PFSK-1 (cell line): ENCODE results near the gene FGF1.

ENCODE experiments used
- FOXP2 ChIP-seq: optimal IDR thresholded peaks from 2 replicates; pipeline ENCODE3; 2011; ENCODE audit warnings: borderline replicate concordance, control low read depth, inconsistent platforms; ENCODE audit not compliant: insufficient read depth; ENCODE audit errors: extremely low read length, extremely low read depth
- POLR2AphosphoS5 ChIP-seq: IDR thresholded peaks from 2 replicates; pipeline ENCODE4 v1.6.1; 2012; ENCODE audit warnings: low read depth, mild to moderate bottlenecking, control low read depth, low read length, moderate library complexity
- REST ChIP-seq, 2 experiments: IDR thresholded peaks; 2 replicates each; pipeline versions ENCODE4 v1.6.1 to v1.8.0; 2011 to 2012; ENCODE audit warnings: low read depth in 2 of 2, low read length in 2 of 2, control low read depth in 1 of 2, inconsistent platforms in 1 of 2, mild to moderate bottlenecking in 1 of 2, moderate library complexity in 1 of 2; ENCODE audit not compliant: insufficient read depth in 1 of 2
- SIN3A ChIP-seq: IDR thresholded peaks from 2 replicates; pipeline ENCODE4 v1.6.1; 2012; ENCODE audit warnings: mild to moderate bottlenecking, low read length, moderate library complexity, borderline replicate concordance; ENCODE audit not compliant: insufficient read depth
- TAF1 ChIP-seq: IDR thresholded peaks from 2 replicates; pipeline ENCODE4 v1.6.1; 2012; ENCODE audit warnings: low read length, control low read depth, borderline replicate concordance; ENCODE audit not compliant: insufficient read depth

The FGF1 gene

GRCh38 chr5:142636698-142637324 is 49.1 kb downstream of the FGF1 start:
- TF ChIP-seq FOXP2 (no peak), SIN3A (no peak), REST (IDR thresholded peaks at IDR 0.05; ENCODE audit: insufficient read depth in 1 of 2, low read depth in 2 of 2, low read length in 2 of 2) (no peak), TAF1 (no peak), POLR2AphosphoS5 (no peak)

GRCh38 chr5:142636093-142636492 is 49.8 kb downstream of the FGF1 start:
- TF ChIP-seq REST (IDR thresholded peaks at IDR 0.05; ENCODE audit: insufficient read depth in 1 of 2, low read depth in 2 of 2, low read length in 2 of 2) (no peak), SIN3A (no peak), FOXP2 (no peak), TAF1 (no peak), POLR2AphosphoS5 (no peak)

- TF ChIP-seq REST (IDR thresholded peaks at IDR 0.05; ENCODE audit: insufficient read depth in 1 of 2, low read depth in 2 of 2, low read length in 2 of 2): no peak
- TF ChIP-seq FOXP2: no peak
These were observed 51.5 kb downstream of the FGF1 start for GRCh38 chr5:142634216-142635011.

GRCh38 chr5:142630927-142631539 is 54.9 kb downstream of the FGF1 start:
- TF ChIP-seq FOXP2 (no peak), REST (IDR thresholded peaks at IDR 0.05; ENCODE audit: insufficient read depth in 1 of 2, low read depth in 2 of 2, low read length in 2 of 2) (no peak), POLR2AphosphoS5 (no peak), SIN3A (no peak), TAF1 (no peak)
